Esophagus muscularis mucosa (tissue), 4 donors: ENCODE data around the gene PDK4.

Experiments used
- EP300 ChIP-seq: sonication (generic); formaldehyde crosslinking; IDR thresholded peaks from one replicate; pipeline ENCODE4 v1.6.1; 2017; ENCODE audit warnings: antibody characterized with exemption
- POLR2A ChIP-seq: fragments of 450-650 bp; IDR thresholded peaks from one replicate; pipeline ENCODE4 v1.6.1; 2017; ENCODE audit warnings: antibody characterized with exemption, moderate library complexity, mild to moderate bottlenecking, low read depth
- TF ChIP-seq, protein P1 (sequence below), 3 experiments: fragments of 200-600 bp in 2 of 3; fragments of 450-650 bp in 1 of 3; sonication (generic) in 2 of 3; IDR thresholded peaks; one replicate each; pipeline ENCODE4 v1.5.1; 2017 to 2019; ENCODE audit warnings: antibody characterized with exemption in 3 of 3, mild to moderate bottlenecking in 2 of 3, moderate library complexity in 1 of 3

DNA sequence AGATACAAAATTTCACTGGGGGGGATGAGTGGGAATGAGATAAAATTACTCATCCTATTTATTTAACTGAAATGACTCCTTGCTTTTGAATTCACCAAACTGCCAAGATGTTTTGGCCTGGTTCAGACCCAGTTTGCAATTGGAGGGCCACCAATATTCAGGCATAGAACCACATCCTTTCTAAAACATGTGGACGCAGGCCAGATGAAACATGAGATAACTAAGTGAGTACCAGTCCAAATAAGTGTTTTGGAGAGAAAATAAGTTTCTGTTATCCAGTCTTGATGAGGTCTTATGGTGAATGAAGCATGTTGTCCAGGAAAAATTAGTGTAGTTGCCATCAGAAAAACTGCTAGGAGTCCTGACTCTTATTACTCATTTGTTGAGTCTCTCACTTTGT, 36.3 kb upstream of the PDK4 start:
- TF ChIP-seq, protein P1, sequence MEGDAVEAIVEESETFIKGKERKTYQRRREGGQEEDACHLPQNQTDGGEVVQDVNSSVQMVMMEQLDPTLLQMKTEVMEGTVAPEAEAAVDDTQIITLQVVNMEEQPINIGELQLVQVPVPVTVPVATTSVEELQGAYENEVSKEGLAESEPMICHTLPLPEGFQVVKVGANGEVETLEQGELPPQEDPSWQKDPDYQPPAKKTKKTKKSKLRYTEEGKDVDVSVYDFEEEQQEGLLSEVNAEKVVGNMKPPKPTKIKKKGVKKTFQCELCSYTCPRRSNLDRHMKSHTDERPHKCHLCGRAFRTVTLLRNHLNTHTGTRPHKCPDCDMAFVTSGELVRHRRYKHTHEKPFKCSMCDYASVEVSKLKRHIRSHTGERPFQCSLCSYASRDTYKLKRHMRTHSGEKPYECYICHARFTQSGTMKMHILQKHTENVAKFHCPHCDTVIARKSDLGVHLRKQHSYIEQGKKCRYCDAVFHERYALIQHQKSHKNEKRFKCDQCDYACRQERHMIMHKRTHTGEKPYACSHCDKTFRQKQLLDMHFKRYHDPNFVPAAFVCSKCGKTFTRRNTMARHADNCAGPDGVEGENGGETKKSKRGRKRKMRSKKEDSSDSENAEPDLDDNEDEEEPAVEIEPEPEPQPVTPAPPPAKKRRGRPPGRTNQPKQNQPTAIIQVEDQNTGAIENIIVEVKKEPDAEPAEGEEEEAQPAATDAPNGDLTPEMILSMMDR (IDR thresholded peaks at IDR 0.05): no peak
- no peak for TF ChIP-seq POLR2A
- no peak for TF ChIP-seq EP300
